Activated CD8-positive, alpha-beta T cell treated with anti-CD3 and anti-CD28 coated beads for 36 hours (primary cell): Measurements from ENCODE around the gene CWC25. TPM values are rescaled to one million over a fixed set of nuclear protein-coding genes. Genes with fewer than 3 reads are reported as not detected.
A peak's percentile ranks its signal among the peaks of the same experiment; 100 is the strongest.

Experiments used
- ATAC-seq: fragments of 200-7000 bp; cut with Tn5 transposase; one replicate; pipeline ENCODE4 v1.10.0; 2021; ENCODE audit warnings: mild to moderate bottlenecking, moderate library complexity
- CTCF ChIA-PET: fragments of 350-600 bp; sonication (Branson Sonifier 250); formaldehyde crosslinking; loops from one replicate; lab custom pipeline; 2021; ENCODE audit warnings: antibody characterized with exemption; lab: Charles Lee
- POLR2A ChIA-PET: fragments of 350-600 bp; sonication (Branson Sonifier 250); formaldehyde crosslinking; loops from one replicate; lab custom pipeline; 2021; ENCODE audit warnings: antibody characterized with exemption; lab: Charles Lee
- DNase-seq: peaks from one replicate; pipeline ENCODE4 v3.0.0-alpha.2; 2020
- H3K27ac Mint-ChIP-seq: one replicate; pipeline ENCODE4 v1.8.0; 2021; ENCODE audit warnings: mild to moderate bottlenecking, mixed read lengths
- H3K27me3 Mint-ChIP-seq: one replicate; pipeline ENCODE4 v1.8.0; 2021; ENCODE audit warnings: mixed read lengths
- H3K36me3 Mint-ChIP-seq: one replicate; pipeline ENCODE4 v1.8.0; 2021; ENCODE audit warnings: low read depth, mixed read lengths
- H3K4me1 Mint-ChIP-seq: one replicate; pipeline ENCODE4 v1.8.0; 2021; ENCODE audit warnings: low read depth, mixed read lengths
- H3K4me3 Mint-ChIP-seq: one replicate; pipeline ENCODE4 v1.8.0; 2021; ENCODE audit warnings: mild to moderate bottlenecking, moderate library complexity, mixed read lengths
- H3K9me3 Mint-ChIP-seq: one replicate; pipeline ENCODE4 v1.8.0; 2021; ENCODE audit warnings: mixed read lengths
- CTCF ChIP-seq: fragments of 200-600 bp; IDR thresholded peaks from one replicate; pipeline ENCODE4 v1.8.0; 2022; ENCODE audit warnings: antibody characterized with exemption, mild to moderate bottlenecking
- intact Hi-C: fragments of 100-400 bp; cut with micrococcal nuclease; formaldehyde crosslinking; loops from one replicate; pipeline ENCODE4 v1.10.0; 2022
- total RNA-seq, 2 experiments: library from RNA; stranded (reverse); gene quantifications; one replicate each; pipeline ENCODE4 v1.2.3, GENCODE V29; 2021

Gene CWC25
- total RNA-seq, 2 experiments from 2014 or later, result 19.7 to 20.1 TPM

- DNase-seq, result peak; percentile 94
- CTCF ChIA-PET, result interaction anchor here (0.6 to 3.8 kb wide), 14 partner anchors 9 to 1324 kb away, joined by 3 to 25 read pairs (median 6); partner anchors contain the start of genes FBXO47 and LASP1NB
- H3K9me3 Mint-ChIP-seq, result no peaks in the 10 kb centered on the region
- H3K4me3 Mint-ChIP-seq, result peak overlapping the region; percentile 90
- peaks cover 26% of the 10 kb centered on the region for H3K36me3 Mint-ChIP-seq
- peak overlapping the region; percentile 91 for H3K27ac Mint-ChIP-seq
- peaks cover 1% of the 10 kb centered on the region for H3K27me3 Mint-ChIP-seq
- POLR2A ChIA-PET, result interaction anchor here (0.6 to 9.9 kb wide), 14 partner anchors 12 to 407 kb away, joined by 3 to 106 read pairs (median 4); partner anchors contain the start of genes CWC25, FBXO47, LASP1NB and RPL23
- peaks cover 62% of the 10 kb centered on the region for H3K4me1 Mint-ChIP-seq
- TF ChIP-seq CTCF, result peak; percentile 14
- ATAC-seq, result peak; percentile 46
- intact Hi-C loops, result loop anchor here (1.0 to 5.0 kb wide), 3 partner anchors 28 to 281 kb away; partner anchors contain the start of genes LASP1NB and PLXDC1
Observed at GRCh38 chr17:38871247-38872015, 46.3 kb upstream of the CWC25 start.

GRCh38 chr17:38870259-38871165, 45.4 kb upstream of the CWC25 start:
- H3K27me3 Mint-ChIP-seq, result peaks cover 1% of the 10 kb centered on the region
- H3K27ac Mint-ChIP-seq, result peak overlapping the region; percentile 95
- ChIA-PET CTCF (interaction anchor here (0.8 to 3.8 kb wide), 16 partner anchors 9 to 294 kb away, joined by 3 to 25 read pairs (median 6); partner anchors contain the start of genes FBXO47, LASP1NB and RPL23), POLR2A (interaction anchor here (0.8 to 9.9 kb wide), 16 partner anchors 12 to 333 kb away, joined by 3 to 106 read pairs (median 5); partner anchors contain the start of genes CWC25, FBXO47, LASP1NB and PSMB3)
- intact Hi-C loops, result loop anchor here (1.0 to 5.0 kb wide), 3 partner anchors 29 to 282 kb away; partner anchors contain the start of genes LASP1NB and PLXDC1
- DNase-seq (peak; percentile 85), ATAC-seq (peak; percentile 40)
- H3K9me3 Mint-ChIP-seq, result no peaks in the 10 kb centered on the region
- peaks cover 55% of the 10 kb centered on the region for H3K4me1 Mint-ChIP-seq
- peaks cover 24% of the 10 kb centered on the region for H3K36me3 Mint-ChIP-seq
- TF ChIP-seq CTCF, result no peak
- H3K4me3 Mint-ChIP-seq, result peak overlapping the region; percentile 90

- DNase-seq (peak; percentile 91), ATAC-seq (peak; percentile 61)
- H3K27me3 Mint-ChIP-seq, result peaks cover 1% of the 10 kb centered on the region
- H3K27ac Mint-ChIP-seq, result peak within 1 kb of the TSS; percentile 98
- no peaks in the 10 kb centered on the region for H3K9me3 Mint-ChIP-seq
- no peak for TF ChIP-seq CTCF
- CTCF ChIA-PET, result interaction anchor here (0.9 to 3.8 kb wide), 11 partner anchors 9 to 284 kb away, joined by 3 to 25 read pairs (median 5); partner anchors contain the start of genes LASP1NB and RPL23
- intact Hi-C loops, result loop anchor here (2.0 to 5.0 kb wide), 3 partner anchors 15 to 283 kb away; partner anchors contain the start of genes LASP1NB and PLXDC1
- POLR2A ChIA-PET, result interaction anchor here (0.8 to 9.9 kb wide), 10 partner anchors 13 to 330 kb away, joined by 3 to 106 read pairs (median 18); partner anchors contain the start of genes LASP1NB, PSMB3, RPL19 and RPL23
- H3K4me1 Mint-ChIP-seq, result peaks cover 47% of the 10 kb centered on the region
- H3K4me3 Mint-ChIP-seq, result peak within 1 kb of the TSS; percentile 90
- H3K36me3 Mint-ChIP-seq, result peaks cover 24% of the 10 kb centered on the region
Observed at GRCh38 chr17:38869526-38870258, 44.6 kb upstream of the CWC25 start, which contains the start of gene LASP1. TSS of gene LASP1 (plus strand) at chr17:38870058. CDS start at chr17:38870190, 132 bp downstream.
